ENCODE data around the gene SPCS3.

GRCh38 chr4:176339936-176340761 is 20.4 kb downstream of the SPCS3 start:
- TF ChIP-seq ZMYM2 (CRISPR knock-in tag; IDR thresholded peaks at IDR 0.05) (no peak), PRDM15 (CRISPR knock-in tag; IDR thresholded peaks at IDR 0.05) (no peak), REST (IDR thresholded peaks at IDR 0.05; ENCODE audit: borderline replicate concordance in 1 of 2, low read depth in 1 of 2, low read length in 2 of 2) (no peak), NBN (conservative IDR thresholded peaks at IDR 0.05) (no peak), CTCF (CRISPR knock-in tag; IDR thresholded peaks at IDR 0.05) (no peak), ZBTB2 (CRISPR knock-in tag; IDR thresholded peaks at IDR 0.05; ENCODE audit: low read depth) (no peak), ZSCAN21 (CRISPR knock-in tag; IDR thresholded peaks at IDR 0.05; ENCODE audit: borderline replicate concordance) (no peak), PHF8 (CRISPR knock-in tag; IDR thresholded peaks at IDR 0.05) (no peak), ZNF337 (CRISPR knock-in tag; IDR thresholded peaks at IDR 0.05; ENCODE audit: borderline replicate concordance, low read depth) (no peak)

All from HepG2 (cell line).